Kidney (tissue), 14 donors: Measurements from ENCODE around the gene GALNS. TPM values are rescaled to one million over a fixed set of nuclear protein-coding genes. Genes with fewer than 3 reads are reported as not detected.
"Not testable (repeated sequence)": the region's sequence is repeated elsewhere in the genome, so short reads cannot be mapped to it uniquely, and the experiment has no call there.

Experiments used
- DNase-seq, 5 donors: peaks; one replicate each; pipeline ENCODE4 v3.0.0-alpha.2; 2013 to 2020
- FAIRE-seq: peaks from 2 replicates; lab custom pipeline; 2012; peaks lifted over from hg19 to GRCh38; lab: Jason Lieb, UNC
- H3K27ac ChIP-seq, 2 donors: one replicate each; pipeline ENCODE4 v1.7.0; 2013; ENCODE audit warnings: low read depth in 2 of 2, low read length in 2 of 2, inconsistent platforms in 1 of 2
- H3K27me3 ChIP-seq: one replicate; pipeline ENCODE4 v1.7.1; 2013; ENCODE audit warnings: low read length, inconsistent platforms; ENCODE audit not compliant: control insufficient read depth, insufficient read depth
- H3K36me3 ChIP-seq, 3 donors: one replicate each; pipeline versions ENCODE4 v1.7.0 to v1.7.1; 2013; ENCODE audit warnings: low read length in 3 of 3, control low read depth in 1 of 3, inconsistent platforms in 1 of 3; ENCODE audit not compliant: insufficient read depth in 3 of 3, control insufficient read depth in 2 of 3
- H3K4me1 ChIP-seq, 3 donors: one replicate each; pipeline versions ENCODE4 v1.7.0 to v1.7.1; 2013; ENCODE audit warnings: low read length in 3 of 3, inconsistent platforms in 1 of 3, low read depth in 1 of 3; ENCODE audit not compliant: control insufficient read depth in 2 of 3, insufficient read depth in 2 of 3
- H3K4me3 ChIP-seq, 3 donors: one replicate each; pipeline versions ENCODE4 v1.7.0 to v1.8.1; 2013; ENCODE audit warnings: low read length in 3 of 3, control low read depth in 1 of 3, inconsistent platforms in 1 of 3
- H3K9ac ChIP-seq, 3 donors: one replicate each; pipeline versions ENCODE4 v1.7.0 to v1.7.1; 2013; ENCODE audit warnings: low read length in 3 of 3, control low read depth in 1 of 3, inconsistent platforms in 1 of 3
- H3K9me3 ChIP-seq, 3 donors: one replicate each; pipeline versions ENCODE4 v1.7.0 to v1.7.1; 2013; ENCODE audit warnings: low read length in 3 of 3, control low read depth in 1 of 3, inconsistent platforms in 1 of 3; ENCODE audit not compliant: control insufficient read depth in 2 of 3, insufficient read depth in 1 of 3
- CTCF ChIP-seq: IDR thresholded peaks from 3 replicates; pipeline ENCODE4 v1.5.1; 2012; ENCODE audit warnings: mild to moderate bottlenecking, moderate library complexity, borderline replicate concordance; ENCODE audit not compliant: insufficient read depth; ENCODE audit errors: extremely low read depth
- intact Hi-C: fragments of 100-400 bp; cut with DNase I; formaldehyde crosslinking; loops from one replicate; pipeline ENCODE4 v1.11.1; 2022
- polyA plus RNA-seq: library from polyadenylated mRNA; stranded (reverse); fragments of 350-450 nt; fragmentation: Illumina TruSeq; extraction: RNeasy Lipid Tissue Mini Kit (QIAGEN cat#74804); gene quantifications from one replicate; pipeline ENCODE4 v1.2.3, GENCODE V29; 2014; ENCODE audit warnings: low read depth, low replicate concordance; ENCODE audit not compliant: insufficient read depth
- total RNA-seq: library from RNA; stranded (reverse); fragmentation: NEBNext Ultra II Directional; extraction: Animal tissue kit (Norgen Biotek cat#: 25700); gene quantifications from one replicate; pipeline ENCODE4 v1.2.1, GENCODE V29; 2021
- donor health status: control.
- donor health status: control.
- donor health status: control.
- donor health status: control.
- donor health status: control.
- donor health status: DM: yes; HTN: yes; CAD: no.
- donor health status: Normal renal cell carcinoma (clear cell type).

Gene GALNS
- total and polyA plus RNA-seq, 2 donors from 2014 or later: 15.8 to 37.2 TPM

GRCh38 chr16:88891083-88891482 lies 34.3 kb upstream of the GALNS start:
- intact Hi-C loops: no loop called here
- no peak for DNase-seq
- no peaks in the 10 kb centered on the region for H3K36me3 ChIP-seq
- peaks cover 0 to 4% (median 0%) of the 10 kb centered on the region in 3 donors for H3K4me1 ChIP-seq
- no peak for TF ChIP-seq CTCF
- H3K9ac ChIP-seq: no peak overlapping the region
- FAIRE-seq: no peak
- no peaks in the 10 kb centered on the region for H3K27me3 ChIP-seq
- H3K4me3 ChIP-seq: no peak overlapping the region
- H3K9me3 ChIP-seq: no peaks in the 10 kb centered on the region
- H3K27ac ChIP-seq: no peak overlapping the region

- FAIRE-seq, H3K9me3 ChIP-seq, DNase-seq: not testable (repeated sequence)
Observed at GRCh38 chr16:88889702-88890352, 33.1 kb upstream of the GALNS start.

GRCh38 chr16:88888461-88889387 lies 32.0 kb upstream of the GALNS start:
- FAIRE-seq (no peak), DNase-seq (no peak)
- H3K27ac ChIP-seq: no peak overlapping the region

More at GRCh38 chr16:88889702-88890352, 33.1 kb upstream of the GALNS start:
- H3K27me3 ChIP-seq, H3K27ac ChIP-seq, intact Hi-C loops, H3K9ac ChIP-seq, H3K4me1 ChIP-seq, H3K4me3 ChIP-seq, H3K36me3 ChIP-seq: not testable (repeated sequence)

More at GRCh38 chr16:88888461-88889387, 32.0 kb upstream of the GALNS start:
- H3K9ac ChIP-seq: no peak overlapping the region
- peaks cover 0 to 4% (median 0%) of the 10 kb centered on the region in 3 donors for H3K4me1 ChIP-seq
- TF ChIP-seq CTCF: no peak
- H3K9me3 ChIP-seq: no peaks in the 10 kb centered on the region
- no peak overlapping the region for H3K4me3 ChIP-seq
- intact Hi-C loops: no loop called here
- H3K36me3 ChIP-seq: no peaks in the 10 kb centered on the region
- no peaks in the 10 kb centered on the region for H3K27me3 ChIP-seq
